ENCODE measurements around the gene ZC3H13.

ZC3H13 gene

GRCh38 chr13:45933203-45933908, 119.2 kb downstream of the ZC3H13 start:
- no peak for DNase-seq (ENCODE audit: extremely low spot score)
- ChIA-PET CTCF (interaction anchor here (0.8 kb wide), 1 partner anchor 197 kb away, joined by 3 read pairs; no protein-coding TSS in a partner anchor), POLR2A (interaction anchor here (0.6 kb wide), 1 partner anchor 119 kb away, joined by 3 read pairs; no protein-coding TSS in a partner anchor)
- no peak for TF ChIP-seq CTCF (IDR thresholded peaks at IDR 0.05; ENCODE audit: control extremely low read depth, extremely low read depth, low read depth, missing control alignments)

- CTCF ChIA-PET: interaction anchor here (0.7 kb wide), 1 partner anchor 10 kb away, joined by 3 read pairs; no protein-coding TSS in a partner anchor
These were observed 119.9 kb downstream of the ZC3H13 start for GRCh38 chr13:45932676-45933075.

GRCh38 chr13:45932172-45932571, 120.4 kb downstream of the ZC3H13 start:
- POLR2A ChIA-PET: no interaction called here

More at GRCh38 chr13:45932676-45933075, 119.9 kb downstream of the ZC3H13 start:
- DNase-seq (ENCODE audit: extremely low spot score): no peak
- no peak for TF ChIP-seq CTCF (IDR thresholded peaks at IDR 0.05; ENCODE audit: control extremely low read depth, extremely low read depth, low read depth, missing control alignments)
- POLR2A ChIA-PET: interaction anchor here (0.6 kb wide), 1 partner anchor 119 kb away, joined by 3 read pairs; no protein-coding TSS in a partner anchor

GRCh38 chr13:45931211-45931610, 121.3 kb downstream of the ZC3H13 start:
- no peak for DNase-seq (ENCODE audit: extremely low spot score)
- CTCF ChIA-PET: interaction anchor here (1.1 to 1.6 kb wide), 2 partner anchors 19 to 195 kb away, joined by 3 to 4 read pairs; no protein-coding TSS in a partner anchor
- POLR2A ChIA-PET: no interaction called here
- TF ChIP-seq CTCF (IDR thresholded peaks at IDR 0.05; ENCODE audit: control extremely low read depth, extremely low read depth, low read depth, missing control alignments): no peak

More at GRCh38 chr13:45932172-45932571, 120.4 kb downstream of the ZC3H13 start:
- no peak for DNase-seq (ENCODE audit: extremely low spot score)
- TF ChIP-seq CTCF (IDR thresholded peaks at IDR 0.05; ENCODE audit: control extremely low read depth, extremely low read depth, low read depth, missing control alignments): no peak
- CTCF ChIA-PET: interaction anchor here (0.7 kb wide), 1 partner anchor 9 kb away, joined by 3 read pairs; no protein-coding TSS in a partner anchor

GRCh38 chr13:45930177-45930576, 122.4 kb downstream of the ZC3H13 start:
- no peak for DNase-seq (ENCODE audit: extremely low spot score)
- ChIA-PET POLR2A (no interaction called here), CTCF (interaction anchor here (1.1 to 1.6 kb wide), 2 partner anchors 18 to 196 kb away, joined by 3 to 4 read pairs; no protein-coding TSS in a partner anchor)
- no peak for TF ChIP-seq CTCF (IDR thresholded peaks at IDR 0.05; ENCODE audit: control extremely low read depth, extremely low read depth, low read depth, missing control alignments)

GRCh38 chr13:45928843-45929242, 123.7 kb downstream of the ZC3H13 start:
- TF ChIP-seq CTCF (IDR thresholded peaks at IDR 0.05; ENCODE audit: control extremely low read depth, extremely low read depth, low read depth, missing control alignments): no peak
- no peak for DNase-seq (ENCODE audit: extremely low spot score)
- ChIA-PET POLR2A (no interaction called here), CTCF (no interaction called here)
